ENCODE results near the gene MAPK1. TPM values are rescaled to one million over a fixed set of nuclear protein-coding genes. Genes with fewer than 3 reads are reported as not detected.
A peak's percentile ranks its signal among the peaks of the same experiment; 100 is the strongest.
"Not testable (repeated sequence)": the region's sequence is repeated elsewhere in the genome, so short reads cannot be mapped to it uniquely, and the experiment has no call there.

MAPK1 gene
- total RNA-seq, 1 experiment from 2014 or later, result 87.4 TPM

DNA sequence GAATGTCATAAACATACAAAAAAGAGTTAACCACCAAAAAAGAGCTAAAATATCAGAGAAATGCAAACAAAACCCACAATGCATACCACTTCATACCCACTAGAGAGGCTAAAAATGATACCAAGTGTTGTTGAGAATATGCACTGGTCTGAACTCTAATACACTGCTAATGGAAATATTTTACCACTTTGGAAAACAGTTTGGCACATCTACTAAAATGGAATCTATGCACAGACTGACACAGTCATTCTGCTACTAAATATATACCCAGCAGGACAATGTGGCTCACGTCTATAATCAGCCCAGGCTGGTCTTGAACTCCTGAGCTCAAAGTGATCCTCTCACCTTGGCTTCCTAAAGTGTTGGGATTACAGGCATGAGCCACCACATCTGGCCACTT lies 18.0 kb downstream of the MAPK1 start:
- no peak for TF ChIP-seq FOXK1 (CRISPR knock-in tag; IDR thresholded peaks at IDR 0.05)
- H3K27ac Mint-ChIP-seq, result no peak overlapping the region
- H3K36me3 Mint-ChIP-seq, result peaks cover 34% of the 10 kb centered on the region
- POLR2A ChIA-PET, result no interaction called here
- no peak overlapping the region for H3K4me3 Mint-ChIP-seq
- CTCF ChIA-PET, result no interaction called here
- ATAC-seq, result no peak
- no peak for DNase-seq (ENCODE audit: low spot score)
- peaks cover 20% of the 10 kb centered on the region for H3K9me3 Mint-ChIP-seq
- peaks cover 9% of the 10 kb centered on the region; the same call in 1 of the 2 replicates for H3K4me1 Mint-ChIP-seq
- H3K27me3 Mint-ChIP-seq (ENCODE audit: low read depth), result peaks cover 2% of the 10 kb centered on the region; the same call in 1 of the 2 replicates

DNA sequence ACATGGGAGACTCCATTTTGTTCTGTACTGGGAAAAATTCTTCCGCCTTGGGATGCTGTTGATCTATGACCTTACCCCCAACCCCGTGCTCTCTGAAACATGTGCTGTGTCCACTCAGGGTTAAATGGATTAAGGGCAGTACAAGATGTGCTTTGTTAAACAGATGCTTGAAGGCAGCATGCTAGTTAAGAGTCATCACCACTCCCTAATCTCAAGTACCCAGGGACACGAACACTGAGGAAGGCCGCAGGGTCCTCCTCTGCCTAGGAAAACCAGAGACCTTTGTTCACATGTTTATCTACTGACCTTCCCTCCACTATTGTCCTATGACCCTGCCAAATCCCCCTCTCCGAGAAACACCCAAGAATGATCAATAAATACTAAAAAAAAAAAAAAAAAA lies 19.4 kb downstream of the MAPK1 start:
- Mint-ChIP-seq H3K36me3 (peaks cover 35% of the 10 kb centered on the region), H3K27ac (peak overlapping the region; percentile 45; the same call in 1 of the 2 replicates), H3K9me3 (peaks cover 20% of the 10 kb centered on the region)
- CTCF ChIA-PET; H3K4me1 Mint-ChIP-seq; DNase-seq (ENCODE audit: low spot score); H3K27me3 Mint-ChIP-seq (ENCODE audit: low read depth); H3K4me3 Mint-ChIP-seq; ATAC-seq: not testable (repeated sequence)
- POLR2A ChIA-PET, result interaction anchor here (0.6 kb wide), 1 partner anchor 1141 kb away, joined by 3 read pairs; no protein-coding TSS in a partner anchor

DNA sequence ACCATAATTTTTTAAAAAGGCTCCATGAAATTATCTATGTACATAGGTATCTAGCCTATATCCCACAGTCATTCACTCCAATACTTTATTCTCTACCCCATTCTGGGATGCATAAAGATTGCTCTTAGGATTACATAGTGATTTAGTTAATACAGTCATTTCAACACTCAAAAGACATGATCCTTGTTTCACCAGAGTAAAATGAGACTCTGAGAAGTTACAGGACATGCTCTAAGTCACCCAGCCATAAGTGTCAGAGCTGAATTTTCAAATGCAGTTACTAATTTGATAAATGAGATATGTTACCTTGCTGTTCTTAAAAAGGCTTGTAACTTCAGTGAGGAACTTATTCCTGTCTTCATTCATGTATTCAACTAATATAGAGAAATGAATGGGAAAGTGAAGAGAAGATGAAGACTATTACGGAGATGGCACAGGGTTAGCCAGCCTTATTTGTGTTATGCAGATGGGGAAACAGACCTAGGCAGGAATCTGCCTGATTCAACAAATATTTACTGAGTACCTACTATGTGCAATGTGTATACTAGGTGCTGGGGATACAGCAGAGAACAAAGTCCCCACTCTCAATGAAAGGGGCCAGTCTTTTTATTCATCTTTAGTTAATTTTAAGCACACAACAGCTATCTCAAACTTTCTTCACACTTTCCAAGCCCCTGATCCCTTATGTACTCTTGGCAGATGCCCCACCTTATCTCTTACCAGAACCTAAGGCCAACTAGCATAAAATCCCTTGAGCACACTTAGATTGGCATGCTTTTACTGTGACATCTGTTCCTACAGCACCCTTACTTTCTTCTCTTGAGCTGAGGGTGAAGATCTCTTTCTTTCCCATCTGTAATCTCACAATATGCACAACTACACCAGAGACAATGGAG lies 21.6 kb downstream of the MAPK1 start:
- POLR2A ChIA-PET, result interaction anchor here (0.6 kb wide), 2 partner anchors 8 to 14 kb away, joined by 3 read pairs; no protein-coding TSS in a partner anchor
- Mint-ChIP-seq H3K27ac (no peak overlapping the region), H3K4me1 (peaks cover 9% of the 10 kb centered on the region; the same call in 1 of the 2 replicates)

More for the DNA sequence above, 21.6 kb downstream of the MAPK1 start:
- peaks cover 2% of the 10 kb centered on the region; the same call in 1 of the 2 replicates for H3K27me3 Mint-ChIP-seq (ENCODE audit: low read depth)
- DNase-seq (ENCODE audit: low spot score), result no peak
- ATAC-seq, result no peak
- CTCF ChIA-PET, result no interaction called here
- peaks cover 28% of the 10 kb centered on the region for H3K36me3 Mint-ChIP-seq
- no peak for TF ChIP-seq EMX1 (CRISPR knock-in tag; IDR thresholded peaks at IDR 0.05)
- TF ChIP-seq, protein P1, sequence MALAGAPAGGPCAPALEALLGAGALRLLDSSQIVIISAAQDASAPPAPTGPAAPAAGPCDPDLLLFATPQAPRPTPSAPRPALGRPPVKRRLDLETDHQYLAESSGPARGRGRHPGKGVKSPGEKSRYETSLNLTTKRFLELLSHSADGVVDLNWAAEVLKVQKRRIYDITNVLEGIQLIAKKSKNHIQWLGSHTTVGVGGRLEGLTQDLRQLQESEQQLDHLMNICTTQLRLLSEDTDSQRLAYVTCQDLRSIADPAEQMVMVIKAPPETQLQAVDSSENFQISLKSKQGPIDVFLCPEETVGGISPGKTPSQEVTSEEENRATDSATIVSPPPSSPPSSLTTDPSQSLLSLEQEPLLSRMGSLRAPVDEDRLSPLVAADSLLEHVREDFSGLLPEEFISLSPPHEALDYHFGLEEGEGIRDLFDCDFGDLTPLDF (CRISPR knock-in tag; IDR thresholded peaks at IDR 0.05), result no peak
- TF ChIP-seq, protein P2, sequence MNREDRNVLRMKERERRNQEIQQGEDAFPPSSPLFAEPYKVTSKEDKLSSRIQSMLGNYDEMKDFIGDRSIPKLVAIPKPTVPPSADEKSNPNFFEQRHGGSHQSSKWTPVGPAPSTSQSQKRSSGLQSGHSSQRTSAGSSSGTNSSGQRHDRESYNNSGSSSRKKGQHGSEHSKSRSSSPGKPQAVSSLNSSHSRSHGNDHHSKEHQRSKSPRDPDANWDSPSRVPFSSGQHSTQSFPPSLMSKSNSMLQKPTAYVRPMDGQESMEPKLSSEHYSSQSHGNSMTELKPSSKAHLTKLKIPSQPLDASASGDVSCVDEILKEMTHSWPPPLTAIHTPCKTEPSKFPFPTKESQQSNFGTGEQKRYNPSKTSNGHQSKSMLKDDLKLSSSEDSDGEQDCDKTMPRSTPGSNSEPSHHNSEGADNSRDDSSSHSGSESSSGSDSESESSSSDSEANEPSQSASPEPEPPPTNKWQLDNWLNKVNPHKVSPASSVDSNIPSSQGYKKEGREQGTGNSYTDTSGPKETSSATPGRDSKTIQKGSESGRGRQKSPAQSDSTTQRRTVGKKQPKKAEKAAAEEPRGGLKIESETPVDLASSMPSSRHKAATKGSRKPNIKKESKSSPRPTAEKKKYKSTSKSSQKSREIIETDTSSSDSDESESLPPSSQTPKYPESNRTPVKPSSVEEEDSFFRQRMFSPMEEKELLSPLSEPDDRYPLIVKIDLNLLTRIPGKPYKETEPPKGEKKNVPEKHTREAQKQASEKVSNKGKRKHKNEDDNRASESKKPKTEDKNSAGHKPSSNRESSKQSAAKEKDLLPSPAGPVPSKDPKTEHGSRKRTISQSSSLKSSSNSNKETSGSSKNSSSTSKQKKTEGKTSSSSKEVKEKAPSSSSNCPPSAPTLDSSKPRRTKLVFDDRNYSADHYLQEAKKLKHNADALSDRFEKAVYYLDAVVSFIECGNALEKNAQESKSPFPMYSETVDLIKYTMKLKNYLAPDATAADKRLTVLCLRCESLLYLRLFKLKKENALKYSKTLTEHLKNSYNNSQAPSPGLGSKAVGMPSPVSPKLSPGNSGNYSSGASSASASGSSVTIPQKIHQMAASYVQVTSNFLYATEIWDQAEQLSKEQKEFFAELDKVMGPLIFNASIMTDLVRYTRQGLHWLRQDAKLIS (CRISPR knock-in tag; IDR thresholded peaks at IDR 0.05; ENCODE audit: borderline replicate concordance), result no peak
- no peak for TF ChIP-seq ZNF121 (CRISPR knock-in tag; IDR thresholded peaks at IDR 0.05)
- TF ChIP-seq, protein P3, sequence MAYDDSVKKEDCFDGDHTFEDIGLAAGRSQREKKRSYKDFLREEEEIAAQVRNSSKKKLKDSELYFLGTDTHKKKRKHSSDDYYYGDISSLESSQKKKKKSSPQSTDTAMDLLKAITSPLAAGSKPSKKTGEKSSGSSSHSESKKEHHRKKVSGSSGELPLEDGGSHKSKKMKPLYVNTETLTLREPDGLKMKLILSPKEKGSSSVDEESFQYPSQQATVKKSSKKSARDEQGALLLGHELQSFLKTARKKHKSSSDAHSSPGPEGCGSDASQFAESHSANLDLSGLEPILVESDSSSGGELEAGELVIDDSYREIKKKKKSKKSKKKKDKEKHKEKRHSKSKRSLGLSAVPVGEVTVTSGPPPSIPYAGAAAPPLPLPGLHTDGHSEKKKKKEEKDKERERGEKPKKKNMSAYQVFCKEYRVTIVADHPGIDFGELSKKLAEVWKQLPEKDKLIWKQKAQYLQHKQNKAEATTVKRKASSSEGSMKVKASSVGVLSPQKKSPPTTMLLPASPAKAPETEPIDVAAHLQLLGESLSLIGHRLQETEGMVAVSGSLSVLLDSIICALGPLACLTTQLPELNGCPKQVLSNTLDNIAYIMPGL (CRISPR knock-in tag; IDR thresholded peaks at IDR 0.05), result no peak
- TF ChIP-seq TEAD4 (CRISPR knock-in tag; IDR thresholded peaks at IDR 0.05), result no peak
- TF ChIP-seq ZNF416 (CRISPR knock-in tag; IDR thresholded peaks at IDR 0.05), result no peak
- no peak for TF ChIP-seq CREM (CRISPR knock-in tag; IDR thresholded peaks at IDR 0.05)
- TF ChIP-seq ZNF138 (CRISPR knock-in tag; conservative IDR thresholded peaks at IDR 0.05), result no peak
- no peak for TF ChIP-seq ETV6 (CRISPR knock-in tag; IDR thresholded peaks at IDR 0.05)
- TF ChIP-seq, protein P4, sequence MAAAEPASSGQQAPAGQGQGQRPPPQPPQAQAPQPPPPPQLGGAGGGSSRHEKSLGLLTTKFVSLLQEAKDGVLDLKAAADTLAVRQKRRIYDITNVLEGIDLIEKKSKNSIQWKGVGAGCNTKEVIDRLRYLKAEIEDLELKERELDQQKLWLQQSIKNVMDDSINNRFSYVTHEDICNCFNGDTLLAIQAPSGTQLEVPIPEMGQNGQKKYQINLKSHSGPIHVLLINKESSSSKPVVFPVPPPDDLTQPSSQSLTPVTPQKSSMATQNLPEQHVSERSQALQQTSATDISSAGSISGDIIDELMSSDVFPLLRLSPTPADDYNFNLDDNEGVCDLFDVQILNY (CRISPR knock-in tag; IDR thresholded peaks at IDR 0.05), result no peak
- no peak for TF ChIP-seq ZNF263 (CRISPR knock-in tag; IDR thresholded peaks at IDR 0.05; ENCODE audit: low read depth)
- TF ChIP-seq, protein P5, sequence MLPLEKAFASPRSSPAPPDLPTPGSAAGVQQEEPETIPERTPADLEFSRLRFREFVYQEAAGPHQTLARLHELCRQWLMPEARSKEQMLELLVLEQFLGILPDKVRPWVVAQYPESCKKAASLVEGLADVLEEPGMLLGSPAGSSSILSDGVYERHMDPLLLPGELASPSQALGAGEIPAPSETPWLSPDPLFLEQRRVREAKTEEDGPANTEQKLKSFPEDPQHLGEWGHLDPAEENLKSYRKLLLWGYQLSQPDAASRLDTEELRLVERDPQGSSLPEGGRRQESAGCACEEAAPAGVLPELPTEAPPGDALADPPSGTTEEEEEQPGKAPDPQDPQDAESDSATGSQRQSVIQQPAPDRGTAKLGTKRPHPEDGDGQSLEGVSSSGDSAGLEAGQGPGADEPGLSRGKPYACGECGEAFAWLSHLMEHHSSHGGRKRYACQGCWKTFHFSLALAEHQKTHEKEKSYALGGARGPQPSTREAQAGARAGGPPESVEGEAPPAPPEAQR (CRISPR knock-in tag; IDR thresholded peaks at IDR 0.05), result no peak
- no peak for TF ChIP-seq NR2C2 (CRISPR knock-in tag; IDR thresholded peaks at IDR 0.05)
- TF ChIP-seq, protein P6, sequence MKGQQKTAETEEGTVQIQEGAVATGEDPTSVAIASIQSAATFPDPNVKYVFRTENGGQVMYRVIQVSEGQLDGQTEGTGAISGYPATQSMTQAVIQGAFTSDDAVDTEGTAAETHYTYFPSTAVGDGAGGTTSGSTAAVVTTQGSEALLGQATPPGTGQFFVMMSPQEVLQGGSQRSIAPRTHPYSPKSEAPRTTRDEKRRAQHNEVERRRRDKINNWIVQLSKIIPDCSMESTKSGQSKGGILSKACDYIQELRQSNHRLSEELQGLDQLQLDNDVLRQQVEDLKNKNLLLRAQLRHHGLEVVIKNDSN (CRISPR knock-in tag; IDR thresholded peaks at IDR 0.05), result no peak
- TF ChIP-seq, protein P7, sequence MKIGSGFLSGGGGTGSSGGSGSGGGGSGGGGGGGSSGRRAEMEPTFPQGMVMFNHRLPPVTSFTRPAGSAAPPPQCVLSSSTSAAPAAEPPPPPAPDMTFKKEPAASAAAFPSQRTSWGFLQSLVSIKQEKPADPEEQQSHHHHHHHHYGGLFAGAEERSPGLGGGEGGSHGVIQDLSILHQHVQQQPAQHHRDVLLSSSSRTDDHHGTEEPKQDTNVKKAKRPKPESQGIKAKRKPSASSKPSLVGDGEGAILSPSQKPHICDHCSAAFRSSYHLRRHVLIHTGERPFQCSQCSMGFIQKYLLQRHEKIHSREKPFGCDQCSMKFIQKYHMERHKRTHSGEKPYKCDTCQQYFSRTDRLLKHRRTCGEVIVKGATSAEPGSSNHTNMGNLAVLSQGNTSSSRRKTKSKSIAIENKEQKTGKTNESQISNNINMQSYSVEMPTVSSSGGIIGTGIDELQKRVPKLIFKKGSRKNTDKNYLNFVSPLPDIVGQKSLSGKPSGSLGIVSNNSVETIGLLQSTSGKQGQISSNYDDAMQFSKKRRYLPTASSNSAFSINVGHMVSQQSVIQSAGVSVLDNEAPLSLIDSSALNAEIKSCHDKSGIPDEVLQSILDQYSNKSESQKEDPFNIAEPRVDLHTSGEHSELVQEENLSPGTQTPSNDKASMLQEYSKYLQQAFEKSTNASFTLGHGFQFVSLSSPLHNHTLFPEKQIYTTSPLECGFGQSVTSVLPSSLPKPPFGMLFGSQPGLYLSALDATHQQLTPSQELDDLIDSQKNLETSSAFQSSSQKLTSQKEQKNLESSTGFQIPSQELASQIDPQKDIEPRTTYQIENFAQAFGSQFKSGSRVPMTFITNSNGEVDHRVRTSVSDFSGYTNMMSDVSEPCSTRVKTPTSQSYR (CRISPR knock-in tag; IDR thresholded peaks at IDR 0.05), result no peak
- TF ChIP-seq ESRRA (CRISPR knock-in tag; IDR thresholded peaks at IDR 0.05; ENCODE audit: borderline replicate concordance), result no peak
- peaks cover 20% of the 10 kb centered on the region for H3K9me3 Mint-ChIP-seq
- H3K4me3 Mint-ChIP-seq, result no peak overlapping the region
